HG02763 (cell line): ENCODE results near the gene FMO5.
"Not testable (repeated sequence)": the region's sequence is repeated elsewhere in the genome, so short reads cannot be mapped to it uniquely, and the experiment has no call there.

Source experiments
- ATAC-seq: cut with Tn5 transposase; IDR thresholded peaks from one replicate; pipeline ENCODE4 v1.9.1; 2021; ENCODE audit warnings: mild to moderate bottlenecking, moderate library complexity; ENCODE audit not compliant: unreplicated experiment

The FMO5 gene

GRCh38 chr1:147225193-147225730 lies at the start of gene FMO5:
FMO5 (minus strand) TSS chr1:147225339; CDS start chr1:147225029, 310 bp downstream.
- peak; percentile 66 for ATAC-seq

- ATAC-seq, result no peak
Measured at GRCh38 chr1:147273409-147274336, 48.5 kb upstream of the FMO5 start.

GRCh38 chr1:147272042-147272441 lies 46.9 kb upstream of the FMO5 start:
- ATAC-seq, result no peak

- ATAC-seq, result no peak
Measured at GRCh38 chr1:147270721-147271120, 45.6 kb upstream of the FMO5 start.

GRCh38 chr1:147267711-147268110 lies 42.6 kb upstream of the FMO5 start:
- ATAC-seq, result no peak

GRCh38 chr1:147266381-147266780 lies 41.2 kb upstream of the FMO5 start:
- ATAC-seq, result no peak

- ATAC-seq, result no peak
Measured at GRCh38 chr1:147264158-147264768, 39.1 kb upstream of the FMO5 start.

GRCh38 chr1:147260956-147261355 lies 35.8 kb upstream of the FMO5 start:
- no peak for ATAC-seq

- ATAC-seq, result no peak
Measured at GRCh38 chr1:147252540-147252939, 27.4 kb upstream of the FMO5 start.

GRCh38 chr1:147247656-147248238 lies 22.6 kb upstream of the FMO5 start:
- no peak for ATAC-seq

- ATAC-seq, result no peak
Measured at GRCh38 chr1:147246910-147247655, 21.9 kb upstream of the FMO5 start.

- no peak for ATAC-seq
Measured at GRCh38 chr1:147246044-147246690, 21.0 kb upstream of the FMO5 start.

- ATAC-seq, result no peak
Measured at GRCh38 chr1:147245586-147246021, 20.5 kb upstream of the FMO5 start.

GRCh38 chr1:147245129-147245528 lies 20.0 kb upstream of the FMO5 start:
- ATAC-seq, result no peak

GRCh38 chr1:147243841-147244240 lies 18.7 kb upstream of the FMO5 start:
- no peak for ATAC-seq

GRCh38 chr1:147243228-147243685 lies 18.1 kb upstream of the FMO5 start:
- ATAC-seq, result peak; percentile 12

GRCh38 chr1:147242449-147243227 lies 17.5 kb upstream of the FMO5 start, which contains the start of gene CHD1L:
CHD1L (plus strand) TSS chr1:147242684; CDS start chr1:147242704, 20 bp downstream.
- ATAC-seq, result peak; percentile 86

- ATAC-seq, result no peak
Measured at GRCh38 chr1:147241934-147242448, 16.9 kb upstream of the FMO5 start.

GRCh38 chr1:147240131-147240721 lies 15.1 kb upstream of the FMO5 start:
- not testable (repeated sequence) for ATAC-seq
